NCI-H774 (cell line): ENCODE data around the gene MAN1A2.

Source experiments
- DNase-seq: peaks from one replicate; lab custom pipeline; 2025; lab: John Stamatoyannopoulos, UW

Gene MAN1A2

GRCh38 chr1:117559139-117559538 is 191.9 kb downstream of the MAN1A2 start:
- no peak for DNase-seq

- DNase-seq = no peak
Observed at GRCh38 chr1:117559985-117560384, 192.7 kb downstream of the MAN1A2 start.

- no peak for DNase-seq
Observed at GRCh38 chr1:117561071-117561470, 193.8 kb downstream of the MAN1A2 start.

GRCh38 chr1:117561551-117561950 is 194.3 kb downstream of the MAN1A2 start:
- DNase-seq = no peak

GRCh38 chr1:117562581-117563491 is 195.6 kb downstream of the MAN1A2 start:
- peak; percentile 10 for DNase-seq

GRCh38 chr1:117563492-117563875 is 196.2 kb downstream of the MAN1A2 start:
- DNase-seq = no peak

- DNase-seq = no peak
Observed at GRCh38 chr1:117564227-117565075, 197.2 kb downstream of the MAN1A2 start.

GRCh38 chr1:117565076-117565556 is 197.9 kb downstream of the MAN1A2 start:
- DNase-seq = no peak

GRCh38 chr1:117565745-117566455 is 198.7 kb downstream of the MAN1A2 start:
- DNase-seq = peak; percentile 44

- no peak for DNase-seq
Observed at GRCh38 chr1:117566556-117566955, 199.3 kb downstream of the MAN1A2 start.

- no peak for DNase-seq
Observed at GRCh38 chr1:117567435-117567834, 200.2 kb downstream of the MAN1A2 start.

GRCh38 chr1:117567976-117568375 is 200.7 kb downstream of the MAN1A2 start:
- no peak for DNase-seq

- no peak for DNase-seq
Observed at GRCh38 chr1:117568999-117569398, 201.8 kb downstream of the MAN1A2 start.

- no peak for DNase-seq
Observed at GRCh38 chr1:117569856-117570255, 202.6 kb downstream of the MAN1A2 start.

GRCh38 chr1:117570988-117571409 is 203.8 kb downstream of the MAN1A2 start:
- DNase-seq = peak; percentile 43

GRCh38 chr1:117571496-117571895 is 204.2 kb downstream of the MAN1A2 start:
- DNase-seq = no peak

GRCh38 chr1:117572546-117572945 is 205.3 kb downstream of the MAN1A2 start:
- no peak for DNase-seq

- no peak for DNase-seq
Observed at GRCh38 chr1:117573386-117574023, 206.3 kb downstream of the MAN1A2 start.

GRCh38 chr1:117574161-117574835 is 207.0 kb downstream of the MAN1A2 start:
- peak; percentile 87 for DNase-seq

GRCh38 chr1:117575586-117576225 is 208.5 kb downstream of the MAN1A2 start:
- no peak for DNase-seq
